Keratinocyte (primary cell): ENCODE measurements around the gene TSPY4. TPM values are rescaled to one million over a fixed set of nuclear protein-coding genes. Genes with fewer than 3 reads are reported as not detected.
"Not testable (repeated sequence)": the region's sequence is repeated elsewhere in the genome, so short reads cannot be mapped to it uniquely, and the experiment has no call there.

Source experiments
- DNase-seq: peaks from one replicate; pipeline ENCODE4 v3.0.0-alpha.2; 2011; ENCODE audit warnings: low read depth, missing footprints, low spot score
- FAIRE-seq: peaks from 2 replicates; lab custom pipeline; 2011; peaks lifted over from hg19 to GRCh38; lab: Jason Lieb, UNC
- H2AFZ ChIP-seq: 2 replicates; pipeline ENCODE4 v1.6.0; 2012; ENCODE audit warnings: low read length, control low read depth, inconsistent platforms; ENCODE audit not compliant: control insufficient read depth
- H3K27ac ChIP-seq: 2 replicates; pipeline ENCODE4 v1.5.1; 2011; ENCODE audit warnings: low read length; ENCODE audit not compliant: control insufficient read depth, insufficient read depth
- H3K27me3 ChIP-seq: 3 replicates; pipeline ENCODE4 v1.6.0; 2011; ENCODE audit warnings: low read length; ENCODE audit not compliant: control insufficient read depth, insufficient read depth; ENCODE audit errors: extremely low read depth
- H3K36me3 ChIP-seq, 2 experiments: 2 replicates in 1 of 2; 3 replicates in 1 of 2; pipeline ENCODE4 v1.5.1; 2011; ENCODE audit warnings: low read length in 2 of 2, mild to moderate bottlenecking in 1 of 2; ENCODE audit not compliant: control insufficient read depth in 2 of 2, insufficient read depth in 2 of 2; ENCODE audit errors: extremely low read depth in 1 of 2
- H3K4me1 ChIP-seq: 3 replicates; pipeline ENCODE4 v1.5.1; 2011; ENCODE audit warnings: low read length; ENCODE audit not compliant: control insufficient read depth, insufficient read depth; ENCODE audit errors: extremely low read depth
- H3K4me2 ChIP-seq: 3 replicates; pipeline ENCODE4 v1.6.0; 2011; ENCODE audit warnings: low read depth, low read length; ENCODE audit not compliant: control insufficient read depth, insufficient read depth; ENCODE audit errors: extremely low read depth
- H3K4me3 ChIP-seq, 3 experiments: fragments of 200-600 bp in 1 of 3; sonication (generic) in 1 of 3; 2 replicates in 2 of 3; 3 replicates in 1 of 3; pipeline ENCODE4 v1.5.1; 2011 to 2016; ENCODE audit warnings: low read length in 3 of 3, mild to moderate bottlenecking in 3 of 3, control low read depth in 2 of 3, inconsistent platforms in 1 of 3, low read depth in 1 of 3, mixed read lengths in 1 of 3, mixed run types in 1 of 3, moderate library complexity in 1 of 3; ENCODE audit not compliant: control insufficient read depth in 2 of 3, insufficient read depth in 2 of 3; ENCODE audit errors: extremely low read depth in 1 of 3
- H3K79me2 ChIP-seq: 2 replicates; pipeline ENCODE4 v1.6.0; 2012; ENCODE audit warnings: low read length; ENCODE audit not compliant: control insufficient read depth, insufficient read depth
- H3K9ac ChIP-seq: 3 replicates; pipeline ENCODE4 v1.6.0; 2011; ENCODE audit warnings: low read length; ENCODE audit not compliant: control insufficient read depth, insufficient read depth; ENCODE audit errors: extremely low read depth
- H3K9me1 ChIP-seq: 3 replicates; pipeline ENCODE4 v1.6.0; 2011; ENCODE audit warnings: low read length; ENCODE audit not compliant: control insufficient read depth, insufficient read depth; ENCODE audit errors: extremely low read depth
- H3K9me3 ChIP-seq: 2 replicates; pipeline ENCODE4 v1.5.1; 2012; ENCODE audit warnings: low read depth, low read length; ENCODE audit not compliant: control insufficient read depth
- H4K20me1 ChIP-seq: 3 replicates; pipeline ENCODE4 v1.6.0; 2011; ENCODE audit warnings: low read length; ENCODE audit not compliant: control insufficient read depth, insufficient read depth; ENCODE audit errors: extremely low read depth
- EZH2 ChIP-seq: IDR thresholded peaks from one replicate; pipeline ENCODE4 v1.6.1; 2012; ENCODE audit warnings: inconsistent platforms, mild to moderate bottlenecking, low read length, moderate library complexity
- dilution Hi-C: fragments of 300-500 bp; cut with MboI; formaldehyde crosslinking; loops from one replicate; pipeline ENCODE4 v1.7.0; 2020; ENCODE audit warnings: low sequenced_read_pairs; ENCODE audit not compliant: extremely low pct_ligation_motif_present
- polyA minus RNA-seq, 3 experiments: library from RNA; depleted of rRNA, polyadenylated mRNA; stranded (reverse); fragments of >200 nt; gene quantifications; 1 replicate in 1 of 3; 2 replicates in 1 of 3; 3 replicates in 1 of 3; pipeline ENCODE4 v1.2.3, GENCODE V29; 2011
- polyA plus RNA-seq, 5 experiments: library from polyadenylated mRNA; depleted of rRNA in 3 of 5; stranded (reverse) in 3 of 5; stranded (forward) in 1 of 5; unstranded in 1 of 5; fragments of >200 nt; gene quantifications; 1 replicate in 1 of 5; 2 replicates in 3 of 5; 3 replicates in 1 of 5; pipeline versions ENCODE4 v1.2.1 to v1.2.3, GENCODE V29; 2011 to 2012; ENCODE audit warnings: missing spikeins in 2 of 5, low read depth in 1 of 5, low replicate concordance in 1 of 5
- TF ChIP-seq, protein P1 (sequence below), 3 experiments: IDR thresholded peaks in 1 of 3; conservative IDR thresholded peaks in 1 of 3; optimal IDR thresholded peaks in 1 of 3; 2 replicates in 2 of 3; 3 replicates in 1 of 3; pipeline versions ENCODE3 to v1.5.1; 2011; ENCODE audit warnings: low read length in 3 of 3, mild to moderate bottlenecking in 3 of 3, moderate library complexity in 2 of 3, control low read depth in 1 of 3, inconsistent platforms in 1 of 3; ENCODE audit not compliant: insufficient read depth in 2 of 3; ENCODE audit errors: extremely low read depth in 1 of 3

Gene TSPY4, protein sequence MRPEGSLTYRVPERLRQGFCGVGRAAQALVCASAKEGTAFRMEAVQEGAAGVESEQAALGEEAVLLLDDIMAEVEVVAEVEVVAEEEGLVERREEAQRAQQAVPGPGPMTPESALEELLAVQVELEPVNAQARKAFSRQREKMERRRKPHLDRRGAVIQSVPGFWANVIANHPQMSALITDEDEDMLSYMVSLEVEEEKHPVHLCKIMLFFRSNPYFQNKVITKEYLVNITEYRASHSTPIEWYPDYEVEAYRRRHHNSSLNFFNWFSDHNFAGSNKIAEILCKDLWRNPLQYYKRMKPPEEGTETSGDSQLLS
- polyA plus RNA-seq (not detected in 3 replicates), polyA minus RNA-seq (not detected in 3 replicates)
- not detected for polyA plus RNA-seq (2011; ENCODE audit: low read depth)
- not detected in 2 replicates for polyA plus RNA-seq (2011; cell fraction: cytosol; rRNA removed)
- not detected in 2 replicates for polyA plus RNA-seq (2011; cell fraction: nucleus; rRNA removed)
- polyA plus RNA-seq (2012; ENCODE audit: low replicate concordance): not detected in 2 replicates
- not detected for polyA minus RNA-seq (2011; cell fraction: cytosol; rRNA and poly(A)+ RNA removed)
- polyA minus RNA-seq (2011; cell fraction: nucleus; rRNA and poly(A)+ RNA removed): not detected in 2 replicates

DNA sequence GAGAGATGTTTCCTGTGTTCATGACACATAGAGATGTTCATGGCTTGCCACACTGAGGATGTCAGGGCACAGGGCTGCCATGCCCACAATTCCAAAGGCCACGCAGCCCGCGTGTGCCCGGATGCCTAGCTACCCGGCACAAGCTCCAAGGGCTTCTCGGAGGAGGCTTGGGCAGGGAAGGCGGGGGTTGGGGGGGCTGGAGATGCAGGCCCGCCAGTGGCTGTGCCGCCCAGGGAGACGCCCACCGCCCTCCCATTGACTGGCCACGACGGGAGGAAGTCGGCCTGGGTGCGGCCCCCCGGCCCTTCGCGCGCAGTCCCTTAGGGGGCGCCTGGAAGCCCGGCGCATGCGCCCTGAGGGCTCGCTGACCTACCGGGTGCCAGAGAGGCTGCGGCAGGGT lies at the start of gene TSPY4:
Gene TSPY4 (plus strand): TSS at position 301 of the 400 bp plus-strand sequence. CDS start 46 bp downstream, at position 347.
- dilution Hi-C loops, FAIRE-seq: not testable (repeated sequence)

DNA sequence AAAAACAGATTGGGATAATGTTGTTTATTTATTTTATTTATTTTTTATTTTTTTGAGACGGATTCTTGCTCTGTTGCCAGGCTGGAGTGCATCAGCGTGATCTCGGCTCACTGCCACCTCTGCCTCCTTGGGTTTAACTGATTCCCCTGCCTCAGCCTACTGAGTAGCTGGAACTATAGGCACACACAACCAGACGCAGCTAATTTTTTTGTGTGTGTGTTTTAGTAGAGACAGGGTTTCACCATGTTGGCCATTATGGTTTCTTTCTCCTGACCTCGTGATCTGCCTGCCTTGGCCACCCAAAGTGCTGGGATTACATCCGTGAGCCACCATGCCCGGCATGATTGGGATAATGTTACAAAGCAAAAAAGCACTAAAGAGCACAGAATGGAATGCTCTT lies 16.3 kb upstream of the TSPY4 start:
- dilution Hi-C loops: no loop called here
- Histone ChIP-seq H3K4me2 (no peak overlapping the region), H3K9me1 (no peaks in the 10 kb centered on the region), H3K4me1 (no peaks in the 10 kb centered on the region), H3K36me3 (no peaks in the 10 kb centered on the region), H3K27me3 (no peaks in the 10 kb centered on the region), H4K20me1 (no peaks in the 10 kb centered on the region), H3K9ac (no peak overlapping the region), H3K27ac (no peak overlapping the region), H2AFZ (no peak overlapping the region), H3K79me2 (no peaks in the 10 kb centered on the region), H3K4me3 (no peak overlapping the region), H3K9me3 (no peaks in the 10 kb centered on the region)
- DNase-seq: no peak
- TF ChIP-seq, protein P1, sequence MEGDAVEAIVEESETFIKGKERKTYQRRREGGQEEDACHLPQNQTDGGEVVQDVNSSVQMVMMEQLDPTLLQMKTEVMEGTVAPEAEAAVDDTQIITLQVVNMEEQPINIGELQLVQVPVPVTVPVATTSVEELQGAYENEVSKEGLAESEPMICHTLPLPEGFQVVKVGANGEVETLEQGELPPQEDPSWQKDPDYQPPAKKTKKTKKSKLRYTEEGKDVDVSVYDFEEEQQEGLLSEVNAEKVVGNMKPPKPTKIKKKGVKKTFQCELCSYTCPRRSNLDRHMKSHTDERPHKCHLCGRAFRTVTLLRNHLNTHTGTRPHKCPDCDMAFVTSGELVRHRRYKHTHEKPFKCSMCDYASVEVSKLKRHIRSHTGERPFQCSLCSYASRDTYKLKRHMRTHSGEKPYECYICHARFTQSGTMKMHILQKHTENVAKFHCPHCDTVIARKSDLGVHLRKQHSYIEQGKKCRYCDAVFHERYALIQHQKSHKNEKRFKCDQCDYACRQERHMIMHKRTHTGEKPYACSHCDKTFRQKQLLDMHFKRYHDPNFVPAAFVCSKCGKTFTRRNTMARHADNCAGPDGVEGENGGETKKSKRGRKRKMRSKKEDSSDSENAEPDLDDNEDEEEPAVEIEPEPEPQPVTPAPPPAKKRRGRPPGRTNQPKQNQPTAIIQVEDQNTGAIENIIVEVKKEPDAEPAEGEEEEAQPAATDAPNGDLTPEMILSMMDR (optimal IDR thresholded peaks at IDR 0.05 in 1 of 3, IDR thresholded peaks at IDR 0.05 in 1 of 3, conservative IDR thresholded peaks at IDR 0.05 in 1 of 3; ENCODE audit: extremely low read depth in 1 of 3, insufficient read depth in 2 of 3, low read length in 3 of 3): no peak
- no peak for TF ChIP-seq EZH2
- FAIRE-seq: no peak

More for the DNA sequence above, at the start of gene TSPY4:
- not testable (repeated sequence) for H3K36me3 ChIP-seq, H3K9me3 ChIP-seq, H3K27me3 ChIP-seq, H3K9me1 ChIP-seq, H3K4me1 ChIP-seq, H2AFZ ChIP-seq, H3K4me2 ChIP-seq, H3K4me3 ChIP-seq, DNase-seq, H3K27ac ChIP-seq, H4K20me1 ChIP-seq, H3K9ac ChIP-seq, H3K79me2 ChIP-seq

DNA sequence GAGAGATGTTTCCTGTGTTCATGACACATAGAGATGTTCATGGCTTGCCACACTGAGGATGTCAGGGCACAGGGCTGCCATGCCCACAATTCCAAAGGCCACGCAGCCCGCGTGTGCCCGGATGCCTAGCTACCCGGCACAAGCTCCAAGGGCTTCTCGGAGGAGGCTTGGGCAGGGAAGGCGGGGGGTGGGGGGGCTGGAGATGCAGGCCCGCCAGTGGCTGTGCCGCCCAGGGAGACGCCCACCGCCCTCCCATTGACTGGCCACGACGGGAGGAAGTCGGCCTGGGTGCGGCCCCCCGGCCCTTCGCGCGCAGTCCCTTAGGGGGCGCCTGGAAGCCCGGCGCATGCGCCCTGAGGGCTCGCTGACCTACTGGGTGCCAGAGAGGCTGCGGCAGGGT lies 20.2 kb downstream of the TSPY4 start, which contains the start of gene TSPY8:
Gene TSPY8 (plus strand): TSS at position 301 of the 400 bp plus-strand sequence. CDS start 46 bp downstream, at position 347.
- H3K9me1 ChIP-seq, H3K9me3 ChIP-seq, H3K4me2 ChIP-seq, DNase-seq, H4K20me1 ChIP-seq, H3K27ac ChIP-seq, H3K4me1 ChIP-seq, H3K4me3 ChIP-seq, H2AFZ ChIP-seq, FAIRE-seq, H3K27me3 ChIP-seq, dilution Hi-C loops, H3K79me2 ChIP-seq, H3K9ac ChIP-seq, H3K36me3 ChIP-seq: not testable (repeated sequence)
